OCI-LY3 (cell line): ENCODE data around the gene RAF1.

Experiments
- H2AFZ ChIP-seq: fragments of 200-600, 300-600 bp; shearing (Covaris generic); 2 replicates; pipeline ENCODE4 v1.6.0; 2014; ENCODE audit warnings: antibody characterized with exemption, low read depth, low read length
- H3K27ac ChIP-seq: fragments of 200-600, 300-600 bp; sonication (generic); 2 replicates; pipeline ENCODE4 v1.5.1; 2014; ENCODE audit warnings: mild to moderate bottlenecking, low read length, moderate library complexity, mixed read lengths
- H3K27me3 ChIP-seq: fragments of 200-600, 300-600 bp; sonication (generic); 2 replicates; pipeline ENCODE4 v1.6.1; 2014; ENCODE audit warnings: low read depth, low read length, mixed read lengths
- H3K36me3 ChIP-seq: fragments of 200-600, 300-600 bp; sonication (generic); replicated peaks from 2 replicates; pipeline ENCODE3; 2014; ENCODE audit warnings: low read depth, low read length, mixed read lengths
- H3K4me1 ChIP-seq: fragments of 300-600, 200-600 bp; sonication (generic); 2 replicates; pipeline ENCODE4 v1.6.1; 2014; ENCODE audit warnings: low read length, mixed read lengths
- H3K4me2 ChIP-seq: fragments of 200-600, 300-600 bp; sonication (generic); 2 replicates; pipeline ENCODE4 v1.6.1; 2014; ENCODE audit warnings: low read length, mixed read lengths
- H3K4me3 ChIP-seq: fragments of 300-600, 200-600 bp; sonication (generic); 2 replicates; pipeline ENCODE4 v1.5.1; 2014; ENCODE audit warnings: antibody characterized with exemption, mild to moderate bottlenecking, low read length, moderate library complexity
- H3K79me2 ChIP-seq: fragments of 300-600, 200-600 bp; shearing (Covaris generic); 2 replicates; pipeline ENCODE4 v1.6.1; 2014; ENCODE audit warnings: mild to moderate bottlenecking, low read length, mixed read lengths
- H3K9ac ChIP-seq: fragments of 300-600, 200-600 bp; shearing (Covaris generic); 2 replicates; pipeline ENCODE4 v1.6.0; 2014; ENCODE audit warnings: mild to moderate bottlenecking, low read length, moderate library complexity
- H3K9me3 ChIP-seq: fragments of 200-600, 300-600 bp; shearing (Covaris generic); 2 replicates; pipeline ENCODE4 v1.6.1; 2014; ENCODE audit warnings: low read length, mixed read lengths; ENCODE audit not compliant: insufficient read depth
- H4K20me1 ChIP-seq: fragments of 200-600, 300-600 bp; sonication (generic); 2 replicates; pipeline ENCODE4 v1.6.1; 2016; ENCODE audit warnings: low read length, mixed read lengths; ENCODE audit not compliant: insufficient read depth
- EZH2phosphoT487 ChIP-seq: fragments of 200-600 bp; shearing (Covaris generic); IDR thresholded peaks from 2 replicates; pipeline ENCODE4 v1.6.1; 2018; ENCODE audit warnings: antibody characterized with exemption, mixed run types, low read depth
- TF ChIP-seq, protein P1 (sequence below): fragments of 200-600, 300-600 bp; sonication (generic); IDR thresholded peaks from 2 replicates; pipeline ENCODE4 v1.5.1; 2014; ENCODE audit warnings: antibody characterized with exemption, low read length, low read depth

Gene RAF1

DNA sequence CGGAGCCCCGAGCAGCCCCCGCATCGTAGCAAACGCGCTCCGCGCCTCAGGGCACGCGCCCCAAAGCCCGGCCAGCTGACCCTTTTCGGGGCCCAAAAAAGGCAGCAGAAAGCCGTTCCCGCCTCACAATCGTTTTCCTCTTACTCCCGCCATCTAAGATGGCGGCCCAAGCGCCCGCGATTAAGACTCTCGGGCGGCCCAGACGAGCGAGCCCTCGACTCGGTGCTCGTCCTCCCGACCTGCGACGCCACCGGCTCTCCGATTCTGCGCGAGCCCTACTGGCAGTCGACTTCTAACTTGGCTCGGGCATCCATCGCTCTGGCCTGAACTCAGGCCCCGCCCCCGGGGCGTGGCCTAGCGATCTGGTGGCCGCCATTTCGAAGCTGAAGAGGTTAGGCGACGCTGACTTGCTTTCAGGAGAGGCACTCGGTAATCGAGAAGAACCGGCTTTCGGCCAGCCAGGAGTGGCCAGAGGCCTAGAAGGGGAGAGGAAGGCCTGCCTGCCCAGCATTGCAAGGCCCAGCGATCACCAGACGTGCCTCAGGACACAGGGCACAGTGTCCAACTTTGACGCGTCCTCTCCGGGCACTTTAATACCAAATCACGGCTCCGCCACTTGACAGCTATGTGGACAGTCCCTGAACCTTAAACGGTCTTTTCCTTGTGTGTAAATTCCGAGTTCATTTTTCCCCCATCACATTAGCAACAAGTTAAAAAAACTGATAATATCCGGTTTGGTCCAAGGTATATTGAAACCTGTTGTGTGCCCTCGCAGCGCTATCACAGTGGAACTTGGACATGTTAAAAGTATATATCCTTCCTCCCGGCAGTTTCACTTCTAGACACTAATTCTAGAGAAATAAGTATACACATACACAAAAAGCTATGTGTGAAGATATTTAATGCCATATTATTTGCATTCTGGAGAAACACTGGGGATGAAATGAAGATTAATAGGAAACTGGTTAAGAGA, at the start of gene RAF1:
Gene RAF1 (minus strand): TSS at position 182 of the 973 bp plus-strand sequence. CDS start 45,396 bp downstream, outside the sequence.
- peak within 1 kb of the TSS; percentile 94 for H2AFZ ChIP-seq
- peak within 1 kb of the TSS; percentile 88 for H3K4me2 ChIP-seq
- peak within 1 kb of the TSS; percentile 72 for H3K27ac ChIP-seq
- H3K9ac ChIP-seq = peak within 1 kb of the TSS; percentile 84
- H3K4me1 ChIP-seq = peaks cover 6% of the 10 kb centered on the region
- H3K79me2 ChIP-seq = peaks cover 47% of the 10 kb centered on the region
- H3K27me3 ChIP-seq = no peaks in the 10 kb centered on the region
- peak within 1 kb of the TSS; percentile 96 for H3K4me3 ChIP-seq
- no peaks in the 10 kb centered on the region for H3K9me3 ChIP-seq
- no peak for TF ChIP-seq EZH2phosphoT487
- TF ChIP-seq, protein P1, sequence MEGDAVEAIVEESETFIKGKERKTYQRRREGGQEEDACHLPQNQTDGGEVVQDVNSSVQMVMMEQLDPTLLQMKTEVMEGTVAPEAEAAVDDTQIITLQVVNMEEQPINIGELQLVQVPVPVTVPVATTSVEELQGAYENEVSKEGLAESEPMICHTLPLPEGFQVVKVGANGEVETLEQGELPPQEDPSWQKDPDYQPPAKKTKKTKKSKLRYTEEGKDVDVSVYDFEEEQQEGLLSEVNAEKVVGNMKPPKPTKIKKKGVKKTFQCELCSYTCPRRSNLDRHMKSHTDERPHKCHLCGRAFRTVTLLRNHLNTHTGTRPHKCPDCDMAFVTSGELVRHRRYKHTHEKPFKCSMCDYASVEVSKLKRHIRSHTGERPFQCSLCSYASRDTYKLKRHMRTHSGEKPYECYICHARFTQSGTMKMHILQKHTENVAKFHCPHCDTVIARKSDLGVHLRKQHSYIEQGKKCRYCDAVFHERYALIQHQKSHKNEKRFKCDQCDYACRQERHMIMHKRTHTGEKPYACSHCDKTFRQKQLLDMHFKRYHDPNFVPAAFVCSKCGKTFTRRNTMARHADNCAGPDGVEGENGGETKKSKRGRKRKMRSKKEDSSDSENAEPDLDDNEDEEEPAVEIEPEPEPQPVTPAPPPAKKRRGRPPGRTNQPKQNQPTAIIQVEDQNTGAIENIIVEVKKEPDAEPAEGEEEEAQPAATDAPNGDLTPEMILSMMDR = no peak
- H4K20me1 ChIP-seq = peaks cover 36% of the 10 kb centered on the region
- H3K36me3 ChIP-seq = no peaks in the 10 kb centered on the region

DNA sequence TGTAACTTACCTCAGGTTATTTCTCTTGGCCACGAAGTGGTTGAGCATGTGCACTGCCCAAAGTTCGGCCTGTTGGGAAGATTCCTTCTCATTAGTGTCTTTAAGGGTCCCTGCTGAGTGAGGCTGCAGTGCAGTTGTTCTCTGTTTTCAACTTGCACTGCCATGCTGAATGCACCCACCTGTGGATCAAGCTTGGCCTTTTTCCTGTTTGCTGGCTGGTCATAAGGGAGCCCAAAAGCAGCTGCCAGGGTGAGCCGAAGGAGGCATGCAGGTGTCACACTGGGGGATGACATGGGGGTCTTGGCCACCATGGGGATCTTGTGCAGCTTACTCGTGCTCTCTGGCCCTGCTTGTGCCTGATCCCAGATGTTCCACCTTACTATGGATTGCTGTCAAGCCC, 46.1 kb upstream of the RAF1 start:
- Histone ChIP-seq H3K4me1 (no peaks in the 10 kb centered on the region), H3K27me3 (peaks cover 58% of the 10 kb centered on the region), H3K36me3 (no peaks in the 10 kb centered on the region), H4K20me1 (no peaks in the 10 kb centered on the region), H3K4me2 (no peak overlapping the region), H3K4me3 (no peak overlapping the region), H2AFZ (no peak overlapping the region), H3K9me3 (no peaks in the 10 kb centered on the region), H3K27ac (no peak overlapping the region), H3K9ac (no peak overlapping the region), H3K79me2 (no peaks in the 10 kb centered on the region)
- TF ChIP-seq EZH2phosphoT487 = no peak
- TF ChIP-seq, protein P1 = no peak

DNA sequence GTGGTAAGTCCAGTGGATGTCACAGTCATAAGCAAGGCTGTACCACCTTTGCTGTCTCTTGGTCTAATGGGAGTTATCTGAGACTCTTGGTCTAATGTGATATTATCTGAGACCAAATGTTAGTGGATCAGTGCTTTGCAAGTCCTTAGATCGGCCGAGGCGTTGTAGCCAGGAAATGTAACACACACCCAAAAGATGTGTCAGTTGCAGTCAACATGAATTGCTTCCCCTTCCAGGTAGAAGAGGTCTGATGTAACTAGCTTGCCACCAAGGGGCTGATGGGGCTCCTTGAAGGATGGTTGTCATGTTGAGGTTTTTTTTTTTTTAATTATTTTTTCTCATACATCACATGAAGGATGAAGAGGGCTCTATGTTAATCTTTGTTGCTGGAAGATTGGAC, 45.4 kb upstream of the RAF1 start:
- H3K9me3 ChIP-seq = no peaks in the 10 kb centered on the region
- H3K79me2 ChIP-seq = no peaks in the 10 kb centered on the region
- no peak overlapping the region for H2AFZ ChIP-seq
- H3K4me2 ChIP-seq = no peak overlapping the region
- H3K36me3 ChIP-seq = no peaks in the 10 kb centered on the region
- no peak overlapping the region for H3K27ac ChIP-seq
- H3K4me3 ChIP-seq = no peak overlapping the region
- no peaks in the 10 kb centered on the region for H3K4me1 ChIP-seq
- H3K27me3 ChIP-seq = peaks cover 59% of the 10 kb centered on the region
- no peaks in the 10 kb centered on the region for H4K20me1 ChIP-seq
- no peak overlapping the region for H3K9ac ChIP-seq
- TF ChIP-seq EZH2phosphoT487 = no peak
- TF ChIP-seq, protein P1 = no peak

DNA sequence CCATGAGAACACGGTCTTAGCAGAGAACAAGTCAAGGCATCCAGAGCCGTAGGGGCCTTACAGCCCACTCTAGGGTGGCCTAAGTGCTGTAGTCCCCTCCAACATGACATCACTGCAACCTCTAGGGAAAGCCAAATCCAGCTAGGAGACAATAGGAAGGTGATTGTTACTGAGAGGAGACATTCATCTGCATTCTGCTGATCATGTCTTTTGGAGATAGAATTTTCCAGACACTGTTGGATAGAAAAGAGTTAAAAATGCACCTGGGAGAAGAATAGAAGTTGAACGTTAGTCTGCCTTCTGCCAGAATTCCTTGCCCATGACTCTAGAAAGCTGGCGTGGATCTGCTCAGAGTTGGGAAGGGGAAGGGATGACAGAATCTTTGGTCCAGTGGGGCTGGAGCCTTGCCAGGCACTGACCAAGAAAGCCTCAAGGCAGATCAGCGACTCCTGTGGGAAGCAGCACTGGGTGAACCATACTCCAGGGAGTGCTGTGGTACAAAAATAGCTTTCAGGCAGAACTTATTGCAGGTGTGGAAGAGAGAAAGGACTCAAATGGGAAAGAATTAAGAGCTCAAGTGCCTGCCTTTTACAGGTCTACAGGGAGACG, 44.8 kb upstream of the RAF1 start:
- H3K4me2 ChIP-seq = no peak overlapping the region
- H3K4me1 ChIP-seq = no peaks in the 10 kb centered on the region
- H2AFZ ChIP-seq = no peak overlapping the region
- H3K27ac ChIP-seq = no peak overlapping the region
- H3K4me3 ChIP-seq = no peak overlapping the region
- no peak overlapping the region for H3K9ac ChIP-seq
- H3K9me3 ChIP-seq = no peaks in the 10 kb centered on the region
- peaks cover 56% of the 10 kb centered on the region for H3K27me3 ChIP-seq
- H3K36me3 ChIP-seq = no peaks in the 10 kb centered on the region
- TF ChIP-seq, protein P1 = no peak
- TF ChIP-seq EZH2phosphoT487 = no peak
- H3K79me2 ChIP-seq = no peaks in the 10 kb centered on the region
- H4K20me1 ChIP-seq = no peaks in the 10 kb centered on the region
